K562 (cell line): ENCODE measurements around the gene PFN3. TPM values are rescaled to one million over a fixed set of nuclear protein-coding genes. Genes with fewer than 3 reads are reported as not detected.
A peak's percentile ranks its signal among the peaks of the same experiment; 100 is the strongest.

Experiments used
- ATAC-seq: fragments of 200-7000 bp; cut with Tn5 transposase; 3 replicates; pipeline ENCODE4 v1.9.1; 2020; ENCODE audit warnings: moderate library complexity
- BruUV-seq: library from RNA; stranded (reverse); fragments of 400-500 nt; replicated peaks from 2 replicates; lab custom pipeline; 2021; lab: Mats Ljungman, UMichigan
- CTCF ChIA-PET: fragments of 300-600 bp; formaldehyde crosslinking; extraction: SDS; loops from one replicate; lab custom pipeline; 2021; ENCODE audit warnings: low intra/inter-chr PET ratio; lab: Yijun Ruan, JAX
- POLR2A ChIA-PET: fragments of 300-600, 350-650 bp; sonication (Branson Sonifier 250); formaldehyde crosslinking; extraction: SDS; loops from one replicate; lab custom pipeline; 2021; ENCODE audit warnings: antibody characterized with exemption, inconsistent platforms; lab: Yijun Ruan, JAX
- DNase-seq, 4 experiments: peaks; one replicate each; pipeline versions ENCODE4 v3.0.0 to v3.0.0-alpha.2; 2011 to 2018; ENCODE audit warnings: low spot score in 3 of 4, mixed read lengths in 3 of 4; ENCODE audit errors: extremely low read depth in 1 of 4
- FAIRE-seq: peaks from 2 replicates; lab custom pipeline; 2011; peaks lifted over from hg19 to GRCh38; lab: Jason Lieb, UNC
- H2AFZ ChIP-seq: 2 replicates; pipeline ENCODE4 v1.6.0; 2011; ENCODE audit warnings: low read depth, low read length, control low read depth, inconsistent platforms
- H3K27ac ChIP-seq: fragments of 200-600 bp; 3 replicates; pipeline ENCODE4 v1.8.0; 2011; ENCODE audit warnings: low read depth, mild to moderate bottlenecking, control low read depth, inconsistent platforms, low read length, moderate library complexity, mixed read lengths; ENCODE audit errors: extremely low read depth
- H3K27me3 ChIP-seq, 2 experiments: fragments of 300-600 bp in 1 of 2; 2 replicates in 1 of 2; 3 replicates in 1 of 2; pipeline versions ENCODE4 v1.6.0 to v1.8.0; 2011; ENCODE audit warnings: inconsistent platforms in 2 of 2, low read length in 2 of 2, mild to moderate bottlenecking in 1 of 2, mixed read lengths in 1 of 2, moderate library complexity in 1 of 2; ENCODE audit not compliant: control insufficient read depth in 2 of 2, insufficient read depth in 2 of 2
- H3K36me3 ChIP-seq: fragments of 300-600 bp; 3 replicates; pipeline ENCODE4 v1.8.0; 2011; ENCODE audit warnings: mild to moderate bottlenecking, low read length, inconsistent platforms; ENCODE audit not compliant: control insufficient read depth, insufficient read depth
- H3K4me1 ChIP-seq, 2 experiments: fragments of 200-600 bp in 1 of 2; replicated peaks in 1 of 2; 2 replicates in 1 of 2; 3 replicates in 1 of 2; pipeline versions ENCODE4 v1.5.1 to v1.8.0; 2011; ENCODE audit warnings: inconsistent platforms in 2 of 2, low read length in 2 of 2, mild to moderate bottlenecking in 1 of 2, mixed read lengths in 1 of 2, moderate library complexity in 1 of 2; ENCODE audit not compliant: control insufficient read depth in 2 of 2, insufficient read depth in 2 of 2
- H3K4me2 ChIP-seq: 2 replicates; pipeline ENCODE4 v1.6.1; 2011; ENCODE audit warnings: low read length, control low read depth, inconsistent platforms, mixed read lengths; ENCODE audit not compliant: insufficient read depth
- H3K4me3 ChIP-seq: fragments of 200-600 bp; sonication (generic), shearing (Covaris generic); 2 replicates; pipeline ENCODE4 v1.5.1; 2016; ENCODE audit warnings: control low read depth, inconsistent platforms
- H3K79me2 ChIP-seq: fragments of 200-600 bp; 3 replicates; pipeline ENCODE4 v1.8.0; 2011; ENCODE audit warnings: low read length, inconsistent platforms; ENCODE audit not compliant: control insufficient read depth, insufficient read depth
- H3K9ac ChIP-seq, 2 experiments: 2 replicates each; pipeline versions ENCODE4 v1.6.0 to v1.6.1; 2011; ENCODE audit warnings: low read depth in 2 of 2, low read length in 2 of 2, control low read depth in 1 of 2, inconsistent platforms in 1 of 2, mild to moderate bottlenecking in 1 of 2, mixed read lengths in 1 of 2; ENCODE audit not compliant: insufficient read depth in 1 of 2
- H3K9me1 ChIP-seq: one replicate; pipeline ENCODE4 v1.6.0; 2011; ENCODE audit warnings: inconsistent platforms, mild to moderate bottlenecking, low read length, moderate library complexity; ENCODE audit not compliant: control insufficient read depth, insufficient read depth
- H3K9me3 ChIP-seq: replicated peaks from 2 replicates; pipeline ENCODE4 v1.5.1; 2011; ENCODE audit warnings: low read depth, low read length, inconsistent platforms; ENCODE audit not compliant: control insufficient read depth, insufficient read depth
- H4K20me1 ChIP-seq: replicated peaks from 2 replicates; pipeline ENCODE4 v1.6.1; 2011; ENCODE audit warnings: low read length, inconsistent platforms, mixed read lengths; ENCODE audit not compliant: control insufficient read depth, insufficient read depth
- ATF1 ChIP-seq, 2 experiments: fragments of 450-650 bp in 1 of 2; IDR thresholded peaks; 2 replicates each; pipeline ENCODE4 v1.6.1; 2016; ENCODE audit warnings: missing compliant biosample characterization in 1 of 2, missing genetic modification characterization in 1 of 2
- CCAR2 ChIP-seq: fragments of 200-400 bp; formaldehyde crosslinking; IDR thresholded peaks from 2 replicates; pipeline ENCODE4 v1.6.1; 2017; ENCODE audit warnings: mild to moderate bottlenecking, low read depth, low read length
- HDAC2 ChIP-seq: fragments of 450-650 bp; IDR thresholded peaks from 2 replicates; pipeline ENCODE4 v1.6.1; 2016; ENCODE audit warnings: mild to moderate bottlenecking
- HDGF ChIP-seq: fragments of 450-650 bp; IDR thresholded peaks from 2 replicates; pipeline ENCODE4 v1.6.1; 2016
- HSF4 ChIP-seq: fragments of 250-450 bp; sonication (Bioruptor Pico); IDR thresholded peaks from 2 replicates; pipeline ENCODE4 v2.1.2; 2022; ENCODE audit warnings: mild to moderate bottlenecking, moderate library complexity, borderline replicate concordance
- KDM1A ChIP-seq, 2 experiments: fragments of 450-650 bp; IDR thresholded peaks; 2 replicates each; pipeline ENCODE4 v1.6.1; 2016; ENCODE audit warnings: mild to moderate bottlenecking in 2 of 2
- KDM5B ChIP-seq: fragments of 200-600 bp; sonication (generic); IDR thresholded peaks from 2 replicates; pipeline ENCODE4 v1.6.1; 2012; ENCODE audit warnings: low read depth, mild to moderate bottlenecking, moderate library complexity, low read length, control low read depth, inconsistent platforms; ENCODE audit not compliant: insufficient replicate concordance
- NRF1 ChIP-seq, 2 experiments: fragments of 450-650 bp; IDR thresholded peaks in 1 of 2; conservative IDR thresholded peaks in 1 of 2; 2 replicates each; pipeline ENCODE4 v1.6.1; 2014; ENCODE audit warnings: mild to moderate bottlenecking in 2 of 2
- PYGO2 ChIP-seq: fragments of 450-650 bp; IDR thresholded peaks from 2 replicates; pipeline ENCODE4 v1.6.1; 2016; ENCODE audit warnings: mild to moderate bottlenecking, missing genetic modification characterization, moderate library complexity, missing compliant biosample characterization
- SAP30 ChIP-seq: fragments of 200-600 bp; sonication (generic); IDR thresholded peaks from 2 replicates; pipeline ENCODE4 v1.6.1; 2012; ENCODE audit warnings: borderline replicate concordance, low read depth, mild to moderate bottlenecking, moderate library complexity, low read length, control low read depth, inconsistent platforms; ENCODE audit not compliant: insufficient read depth, poor library complexity, severe bottlenecking
- SIN3B ChIP-seq: fragments of 450-650 bp; IDR thresholded peaks from 2 replicates; pipeline ENCODE4 v1.6.1; 2017; ENCODE audit warnings: low read depth, mild to moderate bottlenecking, moderate library complexity
- SMAD3 ChIP-seq: fragments of 450-650 bp; formaldehyde crosslinking; conservative IDR thresholded peaks from 2 replicates; pipeline ENCODE4 v1.4.0; 2020; ENCODE audit warnings: mild to moderate bottlenecking
- SMC3 ChIP-seq: conservative IDR thresholded peaks from 2 replicates; pipeline ENCODE4 v1.6.1; 2011; ENCODE audit warnings: low read depth, low read length, improper control_type of control experiment; ENCODE audit not compliant: insufficient read depth
- ZC3H4 ChIP-seq: sonication (generic); formaldehyde crosslinking; IDR thresholded peaks from 2 replicates; pipeline ENCODE4 v1.9.0; 2021; ENCODE audit warnings: missing genetic modification reagents, borderline replicate concordance
- ZNF143 ChIP-seq: sonication (generic); formaldehyde crosslinking; IDR thresholded peaks from 2 replicates; pipeline ENCODE4 v1.9.0; 2022; ENCODE audit warnings: mild to moderate bottlenecking, missing genetic modification reagents
- ZNF274 ChIP-seq: IDR thresholded peaks from 2 replicates; pipeline ENCODE4 v1.6.1; 2011; ENCODE audit warnings: low read depth, mild to moderate bottlenecking, low read length, moderate library complexity, borderline replicate concordance
- WGBS: fragments of 100-300 bp; shearing (Covaris generic); methylation state at CpG from one replicate; pipeline ENCODE4 v1.1.6; 2016; ENCODE audit warnings: low coverage, mixed read lengths; ENCODE audit not compliant: insufficient coverage; ENCODE audit errors: missing lambda C conversion rate; 5-methylcytosine and 5-hydroxymethylcytosine counted together
- in situ Hi-C: fragments of 300-500 bp; cut with MboI; formaldehyde crosslinking; loops from 4 replicates; pipeline ENCODE4 v1.15.0; 2018; ENCODE audit warnings: inconsistent platforms, mixed read lengths
- intact Hi-C: fragments of 100-400 bp; cut with micrococcal nuclease; formaldehyde crosslinking; loops from 2 replicates; pipeline ENCODE4 v1.14.2; 2022
- polyA plus RNA-seq, 8 experiments: library from polyadenylated mRNA; depleted of rRNA in 4 of 8; stranded (reverse) in 5 of 8; unstranded in 3 of 8; fragments of >200 nt; fragmentation: Nextera tagmentation in 2 of 8; fragmentation: Illumina TruSeq in 1 of 8; extraction: Ambion mirVana in 2 of 8; extraction: Trizol in 1 of 8; gene quantifications; 2 replicates each; pipeline versions ENCODE4 v1.2.1 to v1.2.3, GENCODE V29; 2011 to 2014; ENCODE audit warnings: inconsistent platforms in 1 of 8, missing spikeins in 1 of 8
- total RNA-seq, 7 experiments: library from RNA; depleted of rRNA in 6 of 7; stranded (reverse); fragments of >200 nt in 6 of 7; fragmentation: Illumina TruSeq in 2 of 7; extraction: Trizol in 2 of 7; gene quantifications; 2 replicates each; pipeline versions ENCODE4 v1.2.1 to v1.2.3, GENCODE V29; 2011 to 2021; ENCODE audit warnings: low replicate concordance in 1 of 7
- TF ChIP-seq, protein P1 (sequence below): sonication (generic); formaldehyde crosslinking; IDR thresholded peaks from 2 replicates; pipeline ENCODE4 v1.9.0; 2022; ENCODE audit warnings: mild to moderate bottlenecking, missing genetic modification reagents
- TF ChIP-seq, protein P2 (sequence below): sonication (generic); formaldehyde crosslinking; IDR thresholded peaks from 2 replicates; pipeline ENCODE4 v1.8.0; 2022; ENCODE audit warnings: mild to moderate bottlenecking, low read depth, missing genetic modification reagents

PFN3 gene
- total and polyA plus RNA-seq, 9 of the 15 experiments (the other 6 are each of a cell fraction or from before 2014, with no cell fraction given) = not detected

GRCh38 chr5:177367981-177368868 lies 32.2 kb downstream of the PFN3 start:
- peaks cover 65 to 84% of the 10 kb centered on the region in 2 experiments for H3K4me1 ChIP-seq
- in situ Hi-C loops (no loop called here), intact Hi-C loops (loop anchor here (10.0 kb wide), 1 partner anchor 253 kb away; no protein-coding TSS in a partner anchor)
- peak overlapping the region; percentile 57 for H3K4me3 ChIP-seq
- H3K27ac ChIP-seq = peak overlapping the region; percentile 94
- peak overlapping the region; percentile 89 for H3K4me2 ChIP-seq
- H3K9me1 ChIP-seq = peaks cover 4% of the 10 kb centered on the region
- peak; percentile 83 for FAIRE-seq
- WGBS = 25% methylated on average over 29 of the region's 29 CpGs
- BruUV-seq = no TSS peak
- DNase-seq = peak in 2 of 4 experiments; percentile 55 to 62
- H3K9ac ChIP-seq = peak overlapping the region; percentile 73 to 95
- H4K20me1 ChIP-seq = no peaks in the 10 kb centered on the region
- CTCF ChIA-PET = interaction anchor here (1.1 to 2.0 kb wide), 2 partner anchors 22 to 50 kb away, joined by 4 to 6 read pairs; no protein-coding TSS in a partner anchor
- H3K79me2 ChIP-seq = peaks cover 24% of the 10 kb centered on the region
- no peaks in the 10 kb centered on the region for H3K9me3 ChIP-seq
- H2AFZ ChIP-seq = peak overlapping the region; percentile 93
- peaks cover 44% of the 10 kb centered on the region; the same call in 2 of the 3 replicates for H3K36me3 ChIP-seq
- POLR2A ChIA-PET = interaction anchor here (0.5 to 2.5 kb wide), 8 partner anchors 9 to 111 kb away, joined by 3 to 18 read pairs (median 3); no protein-coding TSS in a partner anchor
- peak; percentile 14 for ATAC-seq
- no peaks in the 10 kb centered on the region for H3K27me3 ChIP-seq
- TF ChIP-seq ATF1 (CRISPR knock-in tag; IDR thresholded peaks at IDR 0.05) = no peak
- peak; percentile 4; the same call in 1 of the 2 replicates for TF ChIP-seq ATF1 (tag; IDR thresholded peaks at IDR 0.05)
- TF ChIP-seq, protein P1, sequence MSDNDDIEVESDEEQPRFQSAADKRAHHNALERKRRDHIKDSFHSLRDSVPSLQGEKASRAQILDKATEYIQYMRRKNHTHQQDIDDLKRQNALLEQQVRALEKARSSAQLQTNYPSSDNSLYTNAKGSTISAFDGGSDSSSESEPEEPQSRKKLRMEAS (CRISPR knock-in tag) = peak; percentile 81
- 0 out of 2 replicates have a peak, but pooled peaks have one; percentile 16 for TF ChIP-seq SMC3
- no peak for TF ChIP-seq SMAD3 (CRISPR knock-in tag)
- TF ChIP-seq SAP30 = peak; percentile 62
- peak; percentile 30 to 32; a peak in 1 of 4 replicates for TF ChIP-seq NRF1 (conservative IDR thresholded peaks at IDR 0.05 in 1 of 2, IDR thresholded peaks at IDR 0.05 in 1 of 2)
- no peak for TF ChIP-seq HSF4 (CRISPR knock-in tag)
- no peak for TF ChIP-seq PYGO2 (tag)
- 0 out of 2 replicates have a peak, but pooled peaks have one; percentile 2 for TF ChIP-seq HDAC2
- TF ChIP-seq SIN3B = no peak
- TF ChIP-seq ZC3H4 (CRISPR knock-in tag) = peak; percentile 48; the same call in 1 of the 2 replicates
- 0 out of 2 replicates have a peak, but pooled peaks have one; percentile 37 for TF ChIP-seq ZNF143 (CRISPR knock-in tag)
- 0 out of 2 replicates have a peak, but pooled peaks have one; percentile 31 for TF ChIP-seq ZNF274
- TF ChIP-seq, protein P2, sequence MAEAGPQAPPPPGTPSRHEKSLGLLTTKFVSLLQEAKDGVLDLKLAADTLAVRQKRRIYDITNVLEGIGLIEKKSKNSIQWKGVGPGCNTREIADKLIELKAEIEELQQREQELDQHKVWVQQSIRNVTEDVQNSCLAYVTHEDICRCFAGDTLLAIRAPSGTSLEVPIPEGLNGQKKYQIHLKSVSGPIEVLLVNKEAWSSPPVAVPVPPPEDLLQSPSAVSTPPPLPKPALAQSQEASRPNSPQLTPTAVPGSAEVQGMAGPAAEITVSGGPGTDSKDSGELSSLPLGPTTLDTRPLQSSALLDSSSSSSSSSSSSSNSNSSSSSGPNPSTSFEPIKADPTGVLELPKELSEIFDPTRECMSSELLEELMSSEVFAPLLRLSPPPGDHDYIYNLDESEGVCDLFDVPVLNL = no peak
- TF ChIP-seq KDM1A (IDR thresholded peaks at IDR 0.05) = peak in 1 of 2 experiments; percentile 63; a peak in 1 of 4 replicates
- peak; percentile 25; the same call in 1 of the 2 replicates for TF ChIP-seq HDGF
- no peak for TF ChIP-seq CCAR2
- TF ChIP-seq KDM5B = no peak
